SK-N-SH (cell line): Measurements from ENCODE around the gene PRPF4. TPM values are rescaled to one million over a fixed set of nuclear protein-coding genes. Genes with fewer than 3 reads are reported as not detected.
"Not testable (repeated sequence)": the region's sequence is repeated elsewhere in the genome, so short reads cannot be mapped to it uniquely, and the experiment has no call there.

Experiments used
- CTCF ChIA-PET: fragments of 300-600, 350-600 bp; formaldehyde crosslinking; extraction: SDS; loops from one replicate; lab custom pipeline; 2021; lab: Yijun Ruan, JAX
- POLR2A ChIA-PET: fragments of 350-600 bp; sonication (Branson Sonifier 250); formaldehyde crosslinking; extraction: SDS; loops from one replicate; lab custom pipeline; 2020; ENCODE audit warnings: antibody characterized with exemption, inconsistent platforms; lab: Yijun Ruan, JAX
- DNase-seq: peaks from one replicate; pipeline ENCODE4 v3.0.0; 2012
- H2AFZ ChIP-seq: fragments of 200-600 bp; sonication (generic); 2 replicates; pipeline ENCODE4 v1.8.1; 2016; ENCODE audit warnings: antibody characterized with exemption, mild to moderate bottlenecking, low read depth
- H3F3A ChIP-seq: fragments of 200-600 bp; sonication (generic); replicated peaks from 2 replicates; pipeline ENCODE3; 2016; ENCODE audit warnings: antibody characterized with exemption, mild to moderate bottlenecking; ENCODE audit not compliant: insufficient read depth
- H3K27ac ChIP-seq, 2 experiments: fragments of 200-500 bp in 1 of 2; fragments of 200-600 bp in 1 of 2; sonication (Bioruptor generic) in 1 of 2; sonication (generic), shearing (Covaris generic) in 1 of 2; 2 replicates each; pipeline versions ENCODE4 v1.5.1 to v1.6.1; 2014 to 2016; ENCODE audit warnings: low read depth in 2 of 2, inconsistent platforms in 1 of 2, low read length in 1 of 2, mild to moderate bottlenecking in 1 of 2, mixed read lengths in 1 of 2
- H3K27me3 ChIP-seq: fragments of 200-600 bp; sonication (generic), shearing (Covaris generic); 2 replicates; pipeline ENCODE4 v1.6.1; 2016; ENCODE audit warnings: mixed run types; ENCODE audit not compliant: insufficient read depth
- H3K36me3 ChIP-seq, 2 experiments: fragments of 200-500 bp in 1 of 2; fragments of 200-600 bp in 1 of 2; sonication (Bioruptor generic) in 1 of 2; sonication (generic) in 1 of 2; replicated peaks in 1 of 2; 2 replicates each; pipeline versions ENCODE3 to v1.5.1; 2014 to 2016; ENCODE audit warnings: low read length in 1 of 2, mild to moderate bottlenecking in 1 of 2; ENCODE audit not compliant: insufficient read depth in 2 of 2, control insufficient read depth in 1 of 2
- H3K4me1 ChIP-seq, 2 experiments: fragments of 200-500 bp in 1 of 2; fragments of 200-600 bp in 1 of 2; sonication (Bioruptor generic) in 1 of 2; sonication (generic), shearing (Covaris generic) in 1 of 2; 2 replicates each; pipeline versions ENCODE4 v1.5.1 to v1.6.1; 2014 to 2016; ENCODE audit warnings: low read depth in 1 of 2, low read length in 1 of 2, mixed run types in 1 of 2; ENCODE audit not compliant: insufficient read depth in 2 of 2, control insufficient read depth in 1 of 2
- H3K4me2 ChIP-seq: fragments of 200-600 bp; sonication (generic), shearing (Covaris generic); 2 replicates; pipeline ENCODE4 v1.6.1; 2017; ENCODE audit warnings: mixed run types
- H3K4me3 ChIP-seq, 2 experiments: fragments of 200-500 bp in 1 of 2; fragments of 200-600 bp in 1 of 2; sonication (Bioruptor generic) in 1 of 2; sonication (generic), shearing (Covaris generic) in 1 of 2; 2 replicates each; pipeline versions ENCODE4 v1.5.1 to v1.8.1; 2014 to 2016; ENCODE audit warnings: low read depth in 2 of 2, inconsistent platforms in 1 of 2, low read length in 1 of 2, mild to moderate bottlenecking in 1 of 2, mixed read lengths in 1 of 2, moderate library complexity in 1 of 2
- H3K79me2 ChIP-seq: fragments of 200-600 bp; sonication (generic); 2 replicates; pipeline ENCODE4 v1.8.1; 2017; ENCODE audit warnings: mild to moderate bottlenecking; ENCODE audit not compliant: insufficient read depth
- H3K9ac ChIP-seq: fragments of 200-600 bp; sonication (generic); 2 replicates; pipeline ENCODE4 v1.6.1; 2017; ENCODE audit warnings: mixed run types
- H3K9me2 ChIP-seq: fragments of 200-600 bp; sonication (generic); 2 replicates; pipeline ENCODE4 v1.6.1; 2017; ENCODE audit warnings: mixed run types
- H3K9me3 ChIP-seq: fragments of 200-600 bp; sonication (generic); 2 replicates; pipeline ENCODE4 v1.6.1; 2017; ENCODE audit warnings: mixed run types, mild to moderate bottlenecking, moderate library complexity
- H4K20me1 ChIP-seq: fragments of 200-600 bp; sonication (generic); 2 replicates; pipeline ENCODE4 v1.6.1; 2017; ENCODE audit warnings: mild to moderate bottlenecking, mixed run types; ENCODE audit not compliant: insufficient read depth
- CHD2 ChIP-seq: fragments of 150-350 bp; IDR thresholded peaks from 2 replicates; pipeline ENCODE4 v1.6.1; 2018; ENCODE audit warnings: low read length; ENCODE audit not compliant: partially characterized antibody
- EZH2phosphoT487 ChIP-seq: fragments of 200-600 bp; sonication (generic); IDR thresholded peaks from 2 replicates; pipeline ENCODE4 v1.6.1; 2017; ENCODE audit warnings: low read depth, mixed run types, mild to moderate bottlenecking, antibody characterized with exemption, moderate library complexity, borderline replicate concordance
- FOXJ3 ChIP-seq: sonication (generic); formaldehyde crosslinking; IDR thresholded peaks from 2 replicates; pipeline ENCODE4 v1.5.1; 2020; ENCODE audit warnings: mild to moderate bottlenecking, missing genetic modification reagents
- FOXM1 ChIP-seq: IDR thresholded peaks from 2 replicates; pipeline ENCODE4 v1.4.0; 2012; ENCODE audit warnings: low read depth, mild to moderate bottlenecking
- GATA2 ChIP-seq: sonication (generic); formaldehyde crosslinking; IDR thresholded peaks from 2 replicates; pipeline ENCODE4 v1.5.0; 2020; ENCODE audit warnings: mild to moderate bottlenecking, missing genetic modification reagents
- JUND ChIP-seq: IDR thresholded peaks from 2 replicates; pipeline ENCODE4 v1.4.0; 2012
- NRF1 ChIP-seq: IDR thresholded peaks from 2 replicates; pipeline ENCODE4 v1.6.1; 2012; ENCODE audit warnings: low read depth, mild to moderate bottlenecking, low read length
- RCOR1 ChIP-seq: fragments of 150-350 bp; IDR thresholded peaks from 2 replicates; pipeline ENCODE4 v1.6.1; 2017; ENCODE audit warnings: antibody characterized with exemption, low read length
- RFX5 ChIP-seq: IDR thresholded peaks from 2 replicates; pipeline ENCODE4 v1.6.1; 2012; ENCODE audit warnings: mild to moderate bottlenecking, improper control_type of control experiment, low read length
- RXRA ChIP-seq: IDR thresholded peaks from 2 replicates; pipeline ENCODE4 v1.4.0; 2012; ENCODE audit warnings: low read depth, mild to moderate bottlenecking, borderline replicate concordance
- TAF1 ChIP-seq: IDR thresholded peaks from 2 replicates; pipeline ENCODE4 v1.6.1; 2012; ENCODE audit warnings: low read depth, mild to moderate bottlenecking, low read length, moderate library complexity, borderline replicate concordance
- WGBS: methylation state at CpG from one replicate; pipeline ENCODE4 v1.1.6; 2017; ENCODE audit warnings: low lambda C conversion rate; 5-methylcytosine and 5-hydroxymethylcytosine counted together
- polyA plus RNA-seq, 3 experiments: library from polyadenylated mRNA; depleted of rRNA; stranded (reverse); fragments of >200 nt; gene quantifications; 2 replicates each; pipeline ENCODE4 v1.2.3, GENCODE V29; 2012
- TF ChIP-seq, protein P1 (sequence below): IDR thresholded peaks from 2 replicates; pipeline ENCODE4 v1.6.1; 2012; ENCODE audit warnings: mild to moderate bottlenecking, low read depth, low read length, moderate library complexity
- TF ChIP-seq, protein P2 (sequence below): fragments of 150-350 bp; IDR thresholded peaks from 2 replicates; pipeline ENCODE4 v1.6.1; 2017; ENCODE audit warnings: antibody characterized with exemption, low read length, low read depth, borderline replicate concordance
- TF ChIP-seq, protein P3 (sequence below): IDR thresholded peaks from 2 replicates; pipeline ENCODE4 v1.4.0; 2012; ENCODE audit warnings: low read depth, borderline replicate concordance
- TF ChIP-seq, protein P4 (sequence below): IDR thresholded peaks from 2 replicates; pipeline ENCODE4 v1.4.0; 2012; ENCODE audit warnings: low read depth, borderline replicate concordance

Gene PRPF4
- polyA plus RNA-seq, 1 of the 3 experiments (the other 2 are of a cell fraction): 23.2 TPM

DNA sequence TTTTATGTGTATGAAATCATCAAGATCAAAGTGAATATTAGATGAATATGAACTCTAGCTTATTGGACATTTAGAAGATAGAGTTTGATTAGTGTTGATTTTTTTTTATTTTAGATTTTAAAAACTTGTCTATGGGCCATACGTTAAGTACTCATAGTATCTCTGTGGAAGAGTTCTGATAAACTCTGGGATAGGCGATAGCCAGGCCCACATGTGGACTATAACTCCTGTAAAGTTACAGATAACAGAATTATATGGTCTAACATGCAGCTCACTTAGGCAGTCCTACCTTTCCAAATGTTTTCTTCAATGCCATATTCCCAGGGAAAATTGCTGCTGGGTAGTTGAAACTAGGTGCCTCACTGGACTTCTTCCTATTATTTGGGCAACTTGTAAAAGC is 43.8 kb upstream of the PRPF4 start:
- Histone ChIP-seq H3K9me3 (no peaks in the 10 kb centered on the region), H4K20me1 (no peaks in the 10 kb centered on the region), H3K27me3 (no peaks in the 10 kb centered on the region), H3K4me3 (no peak overlapping the region), H3K9ac (no peak overlapping the region), H3F3A (no peaks in the 10 kb centered on the region), H3K9me2 (no peaks in the 10 kb centered on the region), H3K4me2 (no peak overlapping the region), H3K36me3 (no peaks in the 10 kb centered on the region), H3K79me2 (peaks cover 17% of the 10 kb centered on the region), H3K4me1 (no peaks in the 10 kb centered on the region; a peak in 2 of 4 replicates), H2AFZ (no peak overlapping the region), H3K27ac (no peak overlapping the region)
- TF ChIP-seq NRF1: no peak
- TF ChIP-seq, protein P1, sequence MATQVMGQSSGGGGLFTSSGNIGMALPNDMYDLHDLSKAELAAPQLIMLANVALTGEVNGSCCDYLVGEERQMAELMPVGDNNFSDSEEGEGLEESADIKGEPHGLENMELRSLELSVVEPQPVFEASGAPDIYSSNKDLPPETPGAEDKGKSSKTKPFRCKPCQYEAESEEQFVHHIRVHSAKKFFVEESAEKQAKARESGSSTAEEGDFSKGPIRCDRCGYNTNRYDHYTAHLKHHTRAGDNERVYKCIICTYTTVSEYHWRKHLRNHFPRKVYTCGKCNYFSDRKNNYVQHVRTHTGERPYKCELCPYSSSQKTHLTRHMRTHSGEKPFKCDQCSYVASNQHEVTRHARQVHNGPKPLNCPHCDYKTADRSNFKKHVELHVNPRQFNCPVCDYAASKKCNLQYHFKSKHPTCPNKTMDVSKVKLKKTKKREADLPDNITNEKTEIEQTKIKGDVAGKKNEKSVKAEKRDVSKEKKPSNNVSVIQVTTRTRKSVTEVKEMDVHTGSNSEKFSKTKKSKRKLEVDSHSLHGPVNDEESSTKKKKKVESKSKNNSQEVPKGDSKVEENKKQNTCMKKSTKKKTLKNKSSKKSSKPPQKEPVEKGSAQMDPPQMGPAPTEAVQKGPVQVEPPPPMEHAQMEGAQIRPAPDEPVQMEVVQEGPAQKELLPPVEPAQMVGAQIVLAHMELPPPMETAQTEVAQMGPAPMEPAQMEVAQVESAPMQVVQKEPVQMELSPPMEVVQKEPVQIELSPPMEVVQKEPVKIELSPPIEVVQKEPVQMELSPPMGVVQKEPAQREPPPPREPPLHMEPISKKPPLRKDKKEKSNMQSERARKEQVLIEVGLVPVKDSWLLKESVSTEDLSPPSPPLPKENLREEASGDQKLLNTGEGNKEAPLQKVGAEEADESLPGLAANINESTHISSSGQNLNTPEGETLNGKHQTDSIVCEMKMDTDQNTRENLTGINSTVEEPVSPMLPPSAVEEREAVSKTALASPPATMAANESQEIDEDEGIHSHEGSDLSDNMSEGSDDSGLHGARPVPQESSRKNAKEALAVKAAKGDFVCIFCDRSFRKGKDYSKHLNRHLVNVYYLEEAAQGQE: no peak
- no peak for TF ChIP-seq CHD2
- TF ChIP-seq, protein P2, sequence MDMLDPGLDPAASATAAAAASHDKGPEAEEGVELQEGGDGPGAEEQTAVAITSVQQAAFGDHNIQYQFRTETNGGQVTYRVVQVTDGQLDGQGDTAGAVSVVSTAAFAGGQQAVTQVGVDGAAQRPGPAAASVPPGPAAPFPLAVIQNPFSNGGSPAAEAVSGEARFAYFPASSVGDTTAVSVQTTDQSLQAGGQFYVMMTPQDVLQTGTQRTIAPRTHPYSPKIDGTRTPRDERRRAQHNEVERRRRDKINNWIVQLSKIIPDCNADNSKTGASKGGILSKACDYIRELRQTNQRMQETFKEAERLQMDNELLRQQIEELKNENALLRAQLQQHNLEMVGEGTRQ: no peak
- TF ChIP-seq, protein P3, sequence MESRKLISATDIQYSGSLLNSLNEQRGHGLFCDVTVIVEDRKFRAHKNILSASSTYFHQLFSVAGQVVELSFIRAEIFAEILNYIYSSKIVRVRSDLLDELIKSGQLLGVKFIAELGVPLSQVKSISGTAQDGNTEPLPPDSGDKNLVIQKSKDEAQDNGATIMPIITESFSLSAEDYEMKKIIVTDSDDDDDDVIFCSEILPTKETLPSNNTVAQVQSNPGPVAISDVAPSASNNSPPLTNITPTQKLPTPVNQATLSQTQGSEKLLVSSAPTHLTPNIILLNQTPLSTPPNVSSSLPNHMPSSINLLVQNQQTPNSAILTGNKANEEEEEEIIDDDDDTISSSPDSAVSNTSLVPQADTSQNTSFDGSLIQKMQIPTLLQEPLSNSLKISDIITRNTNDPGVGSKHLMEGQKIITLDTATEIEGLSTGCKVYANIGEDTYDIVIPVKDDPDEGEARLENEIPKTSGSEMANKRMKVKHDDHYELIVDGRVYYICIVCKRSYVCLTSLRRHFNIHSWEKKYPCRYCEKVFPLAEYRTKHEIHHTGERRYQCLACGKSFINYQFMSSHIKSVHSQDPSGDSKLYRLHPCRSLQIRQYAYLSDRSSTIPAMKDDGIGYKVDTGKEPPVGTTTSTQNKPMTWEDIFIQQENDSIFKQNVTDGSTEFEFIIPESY: no peak
- TF ChIP-seq GATA2 (CRISPR knock-in tag): no peak
- TF ChIP-seq JUND: no peak
- TF ChIP-seq TAF1: no peak
- TF ChIP-seq, protein P4, sequence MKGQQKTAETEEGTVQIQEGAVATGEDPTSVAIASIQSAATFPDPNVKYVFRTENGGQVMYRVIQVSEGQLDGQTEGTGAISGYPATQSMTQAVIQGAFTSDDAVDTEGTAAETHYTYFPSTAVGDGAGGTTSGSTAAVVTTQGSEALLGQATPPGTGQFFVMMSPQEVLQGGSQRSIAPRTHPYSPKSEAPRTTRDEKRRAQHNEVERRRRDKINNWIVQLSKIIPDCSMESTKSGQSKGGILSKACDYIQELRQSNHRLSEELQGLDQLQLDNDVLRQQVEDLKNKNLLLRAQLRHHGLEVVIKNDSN: no peak
- no peak for TF ChIP-seq FOXJ3
- TF ChIP-seq EZH2phosphoT487: no peak
- no peak for TF ChIP-seq RFX5
- TF ChIP-seq FOXM1: no peak
- no peak for TF ChIP-seq RXRA
- TF ChIP-seq RCOR1: no peak
- ChIA-PET CTCF (interaction anchor here (1.8 kb wide), 1 partner anchor 9 kb away, joined by 5 read pairs; no protein-coding TSS in a partner anchor), POLR2A (no interaction called here)
- 94% methylated on average over 2 of the region's 2 CpGs for WGBS
- DNase-seq: no peak

DNA sequence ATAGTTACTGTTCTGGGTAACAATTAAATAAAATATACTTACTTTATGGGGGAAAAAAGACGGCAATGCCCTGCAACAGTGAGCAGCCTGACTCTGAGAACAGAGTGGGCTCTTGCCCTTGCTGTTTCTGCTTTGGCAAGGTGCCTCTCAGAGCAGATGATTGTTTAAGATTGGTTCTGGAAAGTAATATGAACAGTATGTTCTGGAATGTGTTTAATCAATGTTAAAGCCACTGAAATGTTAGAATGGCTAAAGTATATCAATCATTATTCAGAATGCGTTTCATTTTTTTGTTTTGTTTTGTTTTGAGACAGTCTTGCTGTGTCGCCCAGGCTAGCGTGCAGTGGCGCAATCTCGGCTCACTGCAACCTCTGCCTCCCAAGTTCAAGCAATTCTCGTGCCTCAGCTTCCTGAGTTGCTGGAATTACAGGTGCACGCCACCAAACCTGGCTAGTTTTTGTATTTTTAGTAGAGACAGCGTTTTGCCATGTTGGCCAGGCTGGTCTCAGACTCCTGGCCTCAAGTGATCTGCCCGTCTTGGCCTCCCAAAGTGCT is 39.7 kb upstream of the PRPF4 start:
- H3K27me3 ChIP-seq, H3K9me2 ChIP-seq, DNase-seq, H3K9ac ChIP-seq, H3K4me2 ChIP-seq, H3K27ac ChIP-seq, H3K4me1 ChIP-seq, H3K9me3 ChIP-seq, H3K4me3 ChIP-seq, H3F3A ChIP-seq, H2AFZ ChIP-seq, H4K20me1 ChIP-seq, POLR2A ChIA-PET, H3K36me3 ChIP-seq: not testable (repeated sequence)
- H3K79me2 ChIP-seq: peaks cover 10% of the 10 kb centered on the region; the same call in 1 of the 2 replicates
- 87% methylated on average over 10 of the region's 10 CpGs for WGBS
- CTCF ChIA-PET: interaction anchor here (1.0 kb wide), 1 partner anchor 11 kb away, joined by 3 read pairs; no protein-coding TSS in a partner anchor
